SK-N-SH (cell line): ENCODE data around the gene PNCK. TPM values are rescaled to one million over a fixed set of nuclear protein-coding genes. Genes with fewer than 3 reads are reported as not detected.
A peak's percentile ranks its signal among the peaks of the same experiment; 100 is the strongest.

Source experiments
- CTCF ChIA-PET: fragments of 300-600, 350-600 bp; formaldehyde crosslinking; extraction: SDS; loops from one replicate; lab custom pipeline; 2021; lab: Yijun Ruan, JAX
- POLR2A ChIA-PET: fragments of 350-600 bp; sonication (Branson Sonifier 250); formaldehyde crosslinking; extraction: SDS; loops from one replicate; lab custom pipeline; 2020; ENCODE audit warnings: antibody characterized with exemption, inconsistent platforms; lab: Yijun Ruan, JAX
- DNase-seq: peaks from one replicate; pipeline ENCODE4 v3.0.0; 2012
- H2AFZ ChIP-seq: fragments of 200-600 bp; sonication (generic); 2 replicates; pipeline ENCODE4 v1.8.1; 2016; ENCODE audit warnings: antibody characterized with exemption, mild to moderate bottlenecking, low read depth
- H3F3A ChIP-seq: fragments of 200-600 bp; sonication (generic); replicated peaks from 2 replicates; pipeline ENCODE3; 2016; ENCODE audit warnings: antibody characterized with exemption, mild to moderate bottlenecking; ENCODE audit not compliant: insufficient read depth
- H3K27ac ChIP-seq, 2 experiments: fragments of 200-500 bp in 1 of 2; fragments of 200-600 bp in 1 of 2; sonication (Bioruptor generic) in 1 of 2; sonication (generic), shearing (Covaris generic) in 1 of 2; 2 replicates each; pipeline versions ENCODE4 v1.5.1 to v1.6.1; 2014 to 2016; ENCODE audit warnings: low read depth in 2 of 2, inconsistent platforms in 1 of 2, low read length in 1 of 2, mild to moderate bottlenecking in 1 of 2, mixed read lengths in 1 of 2
- H3K27me3 ChIP-seq: fragments of 200-600 bp; sonication (generic), shearing (Covaris generic); 2 replicates; pipeline ENCODE4 v1.6.1; 2016; ENCODE audit warnings: mixed run types; ENCODE audit not compliant: insufficient read depth
- H3K36me3 ChIP-seq, 2 experiments: fragments of 200-500 bp in 1 of 2; fragments of 200-600 bp in 1 of 2; sonication (Bioruptor generic) in 1 of 2; sonication (generic) in 1 of 2; replicated peaks in 1 of 2; 2 replicates each; pipeline versions ENCODE3 to v1.5.1; 2014 to 2016; ENCODE audit warnings: low read length in 1 of 2, mild to moderate bottlenecking in 1 of 2; ENCODE audit not compliant: insufficient read depth in 2 of 2, control insufficient read depth in 1 of 2
- H3K4me1 ChIP-seq, 2 experiments: fragments of 200-500 bp in 1 of 2; fragments of 200-600 bp in 1 of 2; sonication (Bioruptor generic) in 1 of 2; sonication (generic), shearing (Covaris generic) in 1 of 2; 2 replicates each; pipeline versions ENCODE4 v1.5.1 to v1.6.1; 2014 to 2016; ENCODE audit warnings: low read depth in 1 of 2, low read length in 1 of 2, mixed run types in 1 of 2; ENCODE audit not compliant: insufficient read depth in 2 of 2, control insufficient read depth in 1 of 2
- H3K4me2 ChIP-seq: fragments of 200-600 bp; sonication (generic), shearing (Covaris generic); 2 replicates; pipeline ENCODE4 v1.6.1; 2017; ENCODE audit warnings: mixed run types
- H3K4me3 ChIP-seq, 2 experiments: fragments of 200-500 bp in 1 of 2; fragments of 200-600 bp in 1 of 2; sonication (Bioruptor generic) in 1 of 2; sonication (generic), shearing (Covaris generic) in 1 of 2; 2 replicates each; pipeline versions ENCODE4 v1.5.1 to v1.8.1; 2014 to 2016; ENCODE audit warnings: low read depth in 2 of 2, inconsistent platforms in 1 of 2, low read length in 1 of 2, mild to moderate bottlenecking in 1 of 2, mixed read lengths in 1 of 2, moderate library complexity in 1 of 2
- H3K79me2 ChIP-seq: fragments of 200-600 bp; sonication (generic); 2 replicates; pipeline ENCODE4 v1.8.1; 2017; ENCODE audit warnings: mild to moderate bottlenecking; ENCODE audit not compliant: insufficient read depth
- H3K9ac ChIP-seq: fragments of 200-600 bp; sonication (generic); 2 replicates; pipeline ENCODE4 v1.6.1; 2017; ENCODE audit warnings: mixed run types
- H3K9me2 ChIP-seq: fragments of 200-600 bp; sonication (generic); 2 replicates; pipeline ENCODE4 v1.6.1; 2017; ENCODE audit warnings: mixed run types
- H3K9me3 ChIP-seq: fragments of 200-600 bp; sonication (generic); 2 replicates; pipeline ENCODE4 v1.6.1; 2017; ENCODE audit warnings: mixed run types, mild to moderate bottlenecking, moderate library complexity
- H4K20me1 ChIP-seq: fragments of 200-600 bp; sonication (generic); 2 replicates; pipeline ENCODE4 v1.6.1; 2017; ENCODE audit warnings: mild to moderate bottlenecking, mixed run types; ENCODE audit not compliant: insufficient read depth
- CTCF ChIP-seq: fragments of 200-600 bp; sonication (generic); IDR thresholded peaks from 2 replicates; pipeline ENCODE4 v1.6.1; 2017; ENCODE audit warnings: antibody characterized with exemption, mild to moderate bottlenecking, moderate library complexity
- ELF1 ChIP-seq: IDR thresholded peaks from 2 replicates; pipeline ENCODE4 v1.4.0; 2012
- FOSL2 ChIP-seq: IDR thresholded peaks from 2 replicates; pipeline ENCODE4 v1.4.0; 2012; ENCODE audit warnings: low read depth, mild to moderate bottlenecking, moderate library complexity, borderline replicate concordance
- FOXM1 ChIP-seq: IDR thresholded peaks from 2 replicates; pipeline ENCODE4 v1.4.0; 2012; ENCODE audit warnings: low read depth, mild to moderate bottlenecking
- MXI1 ChIP-seq: IDR thresholded peaks from 2 replicates; pipeline ENCODE4 v1.6.1; 2012; ENCODE audit warnings: mild to moderate bottlenecking, low read depth, low read length, improper control_type of control experiment
- NFIC ChIP-seq: IDR thresholded peaks from 2 replicates; pipeline ENCODE4 v1.4.0; 2012; ENCODE audit warnings: borderline replicate concordance
- POLR2AphosphoS5 ChIP-seq: IDR thresholded peaks from 2 replicates; pipeline ENCODE4 v1.6.1; 2012; ENCODE audit warnings: low read depth, low read length
- TCF12 ChIP-seq: IDR thresholded peaks from 2 replicates; pipeline ENCODE4 v1.4.0; 2012
- TEAD4 ChIP-seq: IDR thresholded peaks from 2 replicates; pipeline ENCODE4 v1.4.0; 2012; ENCODE audit warnings: mild to moderate bottlenecking, borderline replicate concordance; ENCODE audit not compliant: insufficient read depth
- USF1 ChIP-seq: IDR thresholded peaks from 2 replicates; pipeline ENCODE4 v1.4.0; 2012; ENCODE audit warnings: low read depth, borderline replicate concordance
- WGBS: methylation state at CpG from one replicate; pipeline ENCODE4 v1.1.6; 2017; ENCODE audit warnings: low lambda C conversion rate; 5-methylcytosine and 5-hydroxymethylcytosine counted together
- polyA plus RNA-seq, 3 experiments: library from polyadenylated mRNA; depleted of rRNA; stranded (reverse); fragments of >200 nt; gene quantifications; 2 replicates each; pipeline ENCODE4 v1.2.3, GENCODE V29; 2012

The PNCK gene
- 1.2 and 2.5 TPM in 2 replicates for polyA plus RNA-seq (2012; rRNA removed)
- 0.44 and 0.64 TPM in 2 replicates for polyA plus RNA-seq (2012; cell fraction: cytosol; rRNA removed)
- polyA plus RNA-seq (2012; cell fraction: nucleus; rRNA removed) = 12.7 and 15.1 TPM in 2 replicates

- ChIA-PET CTCF (interaction anchor here (1.1 kb wide), 1 partner anchor 27 kb away, joined by 3 read pairs; no protein-coding TSS in a partner anchor), POLR2A (interaction anchor here (0.6 kb wide), 1 partner anchor 11 kb away, joined by 3 read pairs; no protein-coding TSS in a partner anchor)
- no peak within 1 kb of the TSS for H2AFZ ChIP-seq
- 40% methylated on average over 10 of the region's 98 CpGs for WGBS
- no peaks in the 10 kb centered on the region for H3F3A ChIP-seq
- no peaks in the 10 kb centered on the region for H3K9me3 ChIP-seq
- no peak within 1 kb of the TSS for H3K4me2 ChIP-seq
- no peaks in the 10 kb centered on the region for H3K36me3 ChIP-seq
- no peak within 1 kb of the TSS for H3K9ac ChIP-seq
- no peaks in the 10 kb centered on the region for H4K20me1 ChIP-seq
- peak within 1 kb of the TSS in 1 of 2 experiments; percentile 4; a peak in 1 of 4 replicates for H3K4me3 ChIP-seq
- H3K27ac ChIP-seq = no peak within 1 kb of the TSS
- no peaks in the 10 kb centered on the region; a peak in 1 of 4 replicates for H3K4me1 ChIP-seq
- H3K79me2 ChIP-seq = no peaks in the 10 kb centered on the region
- peak; percentile 71 for DNase-seq
- H3K9me2 ChIP-seq = no peaks in the 10 kb centered on the region
- TF ChIP-seq USF1 = no peak
- TF ChIP-seq POLR2AphosphoS5 = no peak
- no peak for TF ChIP-seq TEAD4
- TF ChIP-seq NFIC = no peak
- peaks cover 6% of the 10 kb centered on the region; the same call in 1 of the 2 replicates for H3K27me3 ChIP-seq
These were observed at the start of gene PNCK for GRCh38 chrX:153673428-153674218. PNCK (minus strand) TSS chrX:153673813; CDS start chrX:153673076, 737 bp downstream.

GRCh38 chrX:153722704-153723350 is 49.2 kb upstream of the PNCK start:
- Histone ChIP-seq H3F3A (no peaks in the 10 kb centered on the region), H3K4me1 (peaks cover 7 to 36% of the 10 kb centered on the region in 2 experiments; a peak in 3 of 4 replicates), H3K4me2 (peak overlapping the region; percentile 84), H3K9ac (peak overlapping the region; percentile 76), H3K9me3 (no peaks in the 10 kb centered on the region), H3K79me2 (peaks cover 49% of the 10 kb centered on the region), H3K27ac (peak overlapping the region; percentile 76), H3K36me3 (peaks cover 8 to 26% of the 10 kb centered on the region in 2 experiments), H2AFZ (no peak overlapping the region), H4K20me1 (peaks cover 33% of the 10 kb centered on the region), H3K27me3 (no peaks in the 10 kb centered on the region; the same call in 1 of the 2 replicates), H3K4me3 (peak overlapping the region; percentile 63 to 64), H3K9me2 (no peaks in the 10 kb centered on the region)
- POLR2A ChIA-PET = no interaction called here
- CTCF ChIA-PET = interaction anchor here (1.1 kb wide), 1 partner anchor 14 kb away, joined by 4 read pairs; no protein-coding TSS in a partner anchor
- 22% methylated on average over 12 of the region's 12 CpGs for WGBS
- no peak for DNase-seq
- TF ChIP-seq FOXM1 = no peak
- TF ChIP-seq CTCF = no peak
- TF ChIP-seq POLR2AphosphoS5 = no peak
- TF ChIP-seq TCF12 = no peak
- no peak for TF ChIP-seq MXI1
- no peak for TF ChIP-seq FOSL2
- TF ChIP-seq ELF1 = no peak
